Astrocyte of the cerebellum (primary cell): ENCODE data around the gene CD19.

Source experiments
- DNase-seq: peaks from one replicate; pipeline ENCODE4 v3.0.0-alpha.2; 2011; ENCODE audit warnings: low read depth
- H3K4me3 ChIP-seq: 2 replicates; pipeline ENCODE4 v1.5.1; 2011; ENCODE audit warnings: mild to moderate bottlenecking, low read depth, low read length, moderate library complexity
- in situ Hi-C: cut with HindIII; loops from 2 replicates; pipeline ENCODE4 v1.10.0; 2017; ENCODE audit warnings: low sequenced_read_pairs
- TF ChIP-seq, protein P1 (sequence below): IDR thresholded peaks from 2 replicates; pipeline ENCODE4 v1.5.1; 2012; ENCODE audit warnings: low read length, low read depth, moderate library complexity, mild to moderate bottlenecking; ENCODE audit errors: missing control alignments

Gene CD19

DNA sequence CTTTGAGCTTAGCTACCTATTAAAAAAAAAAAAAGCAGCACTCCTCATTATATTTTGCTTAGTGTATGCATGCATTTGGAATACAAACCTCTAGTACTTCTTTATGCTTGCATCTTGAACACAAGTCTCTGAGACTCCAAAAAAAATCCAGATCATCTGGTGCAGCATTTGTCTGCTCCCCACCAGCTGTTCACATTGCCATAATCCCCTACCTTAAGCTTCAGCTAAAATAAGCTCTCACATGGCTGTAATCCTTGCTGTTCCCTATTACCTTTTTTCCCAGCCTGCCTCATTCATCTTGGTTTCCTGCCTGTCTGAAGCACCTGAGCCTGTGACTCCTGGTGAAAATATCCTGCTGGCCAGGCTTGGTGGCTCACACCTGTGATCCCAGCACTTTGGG, 11.5 kb downstream of the CD19 start:
- in situ Hi-C loops, result no loop called here
- TF ChIP-seq, protein P1, sequence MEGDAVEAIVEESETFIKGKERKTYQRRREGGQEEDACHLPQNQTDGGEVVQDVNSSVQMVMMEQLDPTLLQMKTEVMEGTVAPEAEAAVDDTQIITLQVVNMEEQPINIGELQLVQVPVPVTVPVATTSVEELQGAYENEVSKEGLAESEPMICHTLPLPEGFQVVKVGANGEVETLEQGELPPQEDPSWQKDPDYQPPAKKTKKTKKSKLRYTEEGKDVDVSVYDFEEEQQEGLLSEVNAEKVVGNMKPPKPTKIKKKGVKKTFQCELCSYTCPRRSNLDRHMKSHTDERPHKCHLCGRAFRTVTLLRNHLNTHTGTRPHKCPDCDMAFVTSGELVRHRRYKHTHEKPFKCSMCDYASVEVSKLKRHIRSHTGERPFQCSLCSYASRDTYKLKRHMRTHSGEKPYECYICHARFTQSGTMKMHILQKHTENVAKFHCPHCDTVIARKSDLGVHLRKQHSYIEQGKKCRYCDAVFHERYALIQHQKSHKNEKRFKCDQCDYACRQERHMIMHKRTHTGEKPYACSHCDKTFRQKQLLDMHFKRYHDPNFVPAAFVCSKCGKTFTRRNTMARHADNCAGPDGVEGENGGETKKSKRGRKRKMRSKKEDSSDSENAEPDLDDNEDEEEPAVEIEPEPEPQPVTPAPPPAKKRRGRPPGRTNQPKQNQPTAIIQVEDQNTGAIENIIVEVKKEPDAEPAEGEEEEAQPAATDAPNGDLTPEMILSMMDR, result no peak
- no peak for DNase-seq
- H3K4me3 ChIP-seq, result no peak overlapping the region

DNA sequence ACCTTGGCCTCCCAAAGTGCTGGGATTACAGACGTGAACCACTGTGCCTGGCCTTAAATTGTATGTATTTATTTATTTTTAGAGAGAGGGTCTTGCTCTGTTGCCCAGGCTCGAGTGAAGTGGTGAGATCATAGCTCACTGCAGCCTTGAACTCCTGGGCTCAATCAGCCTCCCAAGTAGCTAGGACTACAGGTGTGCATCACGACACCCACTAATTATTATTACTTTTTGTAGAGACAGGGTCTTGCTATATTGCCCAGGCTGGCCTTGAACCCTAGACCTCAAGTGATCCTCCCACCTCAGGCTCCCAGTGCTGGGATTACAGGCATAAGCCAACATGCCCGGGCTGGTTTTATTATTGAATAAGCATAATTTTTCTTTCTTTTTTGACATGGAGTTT, 14.9 kb downstream of the CD19 start:
- DNase-seq, result no peak
- TF ChIP-seq, protein P1, result no peak
- in situ Hi-C loops, result no loop called here
- H3K4me3 ChIP-seq, result no peak overlapping the region

DNA sequence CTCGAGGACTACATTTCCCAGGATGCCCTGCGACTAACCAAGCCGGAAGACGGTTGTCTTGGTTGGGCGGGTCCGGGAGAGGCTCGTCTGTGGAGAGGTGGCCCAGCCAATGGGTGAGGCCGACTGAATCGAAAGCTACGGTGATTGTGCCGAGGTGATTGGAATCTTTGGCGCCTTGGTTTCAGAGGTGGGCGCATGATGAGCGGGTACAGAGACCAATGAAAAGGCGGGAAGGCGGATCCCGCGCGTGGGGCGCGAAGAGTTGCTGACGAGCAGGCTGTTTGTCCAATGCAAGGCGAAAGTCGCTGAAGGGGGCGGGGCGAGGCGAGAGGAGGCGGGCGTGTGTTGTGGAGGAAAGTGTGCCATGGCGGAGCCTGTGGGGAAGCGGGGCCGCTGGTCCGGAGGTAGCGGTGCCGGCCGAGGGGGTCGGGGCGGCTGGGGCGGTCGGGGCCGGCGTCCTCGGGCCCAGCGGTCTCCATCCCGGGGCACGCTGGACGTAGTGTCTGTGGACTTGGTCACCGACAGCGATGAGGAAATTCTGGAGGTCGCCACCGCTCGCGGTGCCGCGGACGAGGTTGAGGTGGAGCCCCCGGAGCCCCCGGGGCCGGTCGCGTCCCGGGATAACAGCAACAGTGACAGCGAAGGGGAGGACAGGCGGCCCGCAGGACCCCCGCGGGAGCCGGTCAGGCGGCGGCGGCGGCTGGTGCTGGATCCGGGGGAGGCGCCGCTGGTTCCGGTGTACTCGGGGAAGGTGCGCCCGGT, 19.1 kb downstream of the CD19 start, which contains the start of gene NFATC2IP:
Gene NFATC2IP, plus strand, starts transcription at position 290 of the 762 bp plus-strand sequence. Its CDS starts 75 bp downstream, at position 365.
- TF ChIP-seq, protein P1, result no peak
- peak; percentile 100 for DNase-seq
- in situ Hi-C loops, result no loop called here
- H3K4me3 ChIP-seq, result peak within 1 kb of the TSS; percentile 94

DNA sequence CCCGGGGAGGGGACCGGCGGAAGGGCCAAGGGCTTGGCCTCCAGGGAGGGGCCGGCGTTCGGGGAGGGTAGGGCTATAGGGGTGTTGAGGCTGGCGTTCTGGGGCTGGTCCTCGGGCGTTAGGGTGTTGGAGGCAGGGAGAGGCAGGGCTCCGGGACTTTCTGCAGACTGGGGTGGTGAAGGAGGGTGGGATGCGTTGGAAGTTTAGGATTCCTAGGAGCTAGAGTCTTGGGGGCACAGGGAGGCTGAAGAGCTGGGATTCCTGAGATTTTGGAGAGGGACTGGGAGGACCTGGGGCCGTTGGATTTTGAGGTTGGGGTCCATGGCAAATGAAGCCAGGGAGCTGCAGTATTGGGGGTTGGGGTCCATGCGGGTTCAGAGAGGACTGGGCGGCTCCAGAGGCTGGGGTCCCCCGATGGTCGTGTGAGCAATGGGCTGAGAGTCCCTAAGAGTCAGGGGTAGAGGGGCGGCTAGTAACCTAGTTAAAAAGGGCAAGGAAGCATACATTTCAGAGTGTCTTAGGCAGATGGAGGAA, 19.7 kb downstream of the CD19 start:
- TF ChIP-seq, protein P1, result no peak
- H3K4me3 ChIP-seq, result peak overlapping the region; percentile 94
- no peak for DNase-seq
- in situ Hi-C loops, result no loop called here

DNA sequence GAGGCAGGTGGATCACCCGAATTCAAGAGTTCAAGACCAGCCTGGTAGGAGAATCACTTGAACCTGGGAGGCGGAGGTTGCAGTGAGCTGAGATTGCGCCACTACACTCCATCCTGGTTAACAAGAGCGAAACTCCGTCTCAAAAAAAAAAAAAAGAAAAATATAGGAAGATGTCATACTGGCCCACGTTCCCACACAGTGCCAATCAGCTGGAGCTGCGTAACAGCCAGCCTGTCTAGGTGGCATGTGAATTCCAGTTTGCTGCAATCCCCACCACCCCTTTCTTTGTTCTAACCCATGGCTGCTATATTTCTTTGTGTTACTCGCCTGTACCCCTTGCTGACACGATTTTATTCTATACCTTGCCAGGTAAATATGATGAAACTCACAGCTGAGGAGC, 26.4 kb downstream of the CD19 start:
- in situ Hi-C loops, result no loop called here
- TF ChIP-seq, protein P1, result no peak
- H3K4me3 ChIP-seq, result no peak overlapping the region
- no peak for DNase-seq

DNA sequence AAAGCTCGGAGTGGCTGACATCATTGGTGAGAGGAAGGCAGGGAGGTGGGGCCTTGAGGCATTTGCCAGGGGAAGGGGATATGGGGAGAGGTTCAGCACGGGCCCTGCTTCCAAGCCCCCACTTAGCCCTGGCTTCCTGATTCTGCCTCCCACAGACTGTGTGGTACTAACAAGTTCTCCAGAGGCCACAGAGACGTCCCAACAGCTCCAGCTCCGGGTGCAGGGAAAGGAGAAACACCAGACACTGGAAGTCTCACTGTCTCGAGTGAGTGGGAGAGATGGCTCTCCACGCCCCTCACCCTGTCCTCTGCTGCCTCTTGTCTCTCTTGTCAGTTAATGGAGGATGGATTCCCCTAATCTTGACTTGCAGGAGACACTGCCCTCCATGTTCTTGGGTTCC, 27.1 kb downstream of the CD19 start:
- no peak overlapping the region for H3K4me3 ChIP-seq
- TF ChIP-seq, protein P1, result no peak
- DNase-seq, result no peak
- in situ Hi-C loops, result no loop called here
